Skin epidermis (tissue), 12 donors: ENCODE data around the gene GRHPR.
"Not testable (repeated sequence)": the region's sequence is repeated elsewhere in the genome, so short reads cannot be mapped to it uniquely, and the experiment has no call there.

Experiments
- H3K27ac ChIP-seq, 21 experiments: fragments of 200-600 bp; sonication (generic) in 11 of 21; one replicate each; pipeline ENCODE4 v1.5.0; 2020; ENCODE audit warnings: mild to moderate bottlenecking in 3 of 21, inconsistent platforms in 2 of 21, moderate library complexity in 2 of 21
- H3K4me3 ChIP-seq, 7 experiments: fragments of 200-600 bp; sonication (generic) in 2 of 7; one replicate each; pipeline ENCODE4 v1.5.0; 2020; ENCODE audit warnings: inconsistent platforms in 2 of 7, mild to moderate bottlenecking in 2 of 7, moderate library complexity in 1 of 7

The GRHPR gene

GRCh38 chr9:37466037-37466709 is 43.7 kb downstream of the GRHPR start:
- peak overlapping the region; percentile 29 to 98 (median 93) for H3K27ac ChIP-seq

GRCh38 chr9:37467530-37467929 is 45.0 kb downstream of the GRHPR start:
- not testable (repeated sequence) for H3K27ac ChIP-seq

More at GRCh38 chr9:37466037-37466709, 43.7 kb downstream of the GRHPR start:
- peak overlapping the region; percentile 76 to 98 (median 93) for H3K4me3 ChIP-seq

GRCh38 chr9:37468620-37469019 is 46.1 kb downstream of the GRHPR start:
- Histone ChIP-seq H3K4me3 (no peak overlapping the region), H3K27ac (no peak overlapping the region)

More at GRCh38 chr9:37467530-37467929, 45.0 kb downstream of the GRHPR start:
- not testable (repeated sequence) for H3K4me3 ChIP-seq

- H3K4me3 ChIP-seq = peak overlapping the region in 3 of 7 experiments; percentile 9 to 14 (median 14)
- H3K27ac ChIP-seq = peak overlapping the region in 17 of 21 experiments; percentile 1 to 79 (median 69)
Observed at GRCh38 chr9:37471942-37472684, 49.6 kb downstream of the GRHPR start.

GRCh38 chr9:37473982-37474381 is 51.5 kb downstream of the GRHPR start:
- H3K4me3 ChIP-seq, H3K27ac ChIP-seq: not testable (repeated sequence)

- Histone ChIP-seq H3K27ac (no peak overlapping the region), H3K4me3 (no peak overlapping the region)
Observed at GRCh38 chr9:37474438-37474837, 51.9 kb downstream of the GRHPR start.

GRCh38 chr9:37476930-37477329 is 54.4 kb downstream of the GRHPR start:
- no peak overlapping the region for H3K27ac ChIP-seq

GRCh38 chr9:37477443-37477842 is 54.9 kb downstream of the GRHPR start:
- not testable (repeated sequence) for H3K27ac ChIP-seq, H3K4me3 ChIP-seq

More at GRCh38 chr9:37476930-37477329, 54.4 kb downstream of the GRHPR start:
- no peak overlapping the region for H3K4me3 ChIP-seq

- H3K4me3 ChIP-seq = not testable (repeated sequence)
Observed at GRCh38 chr9:37477987-37478619, 55.6 kb downstream of the GRHPR start.

GRCh38 chr9:37480759-37481158 is 58.3 kb downstream of the GRHPR start:
- Histone ChIP-seq H3K4me3 (no peak overlapping the region), H3K27ac (no peak overlapping the region)

More at GRCh38 chr9:37477987-37478619, 55.6 kb downstream of the GRHPR start:
- not testable (repeated sequence) for H3K27ac ChIP-seq

GRCh38 chr9:37485389-37486255 is 63.1 kb downstream of the GRHPR start, which contains the start of gene POLR1E:
Gene POLR1E (plus strand): TSS chr9:37485948. CDS start chr9:37486048, 100 bp downstream.
- Histone ChIP-seq H3K27ac (peak within 1 kb of the TSS in 20 of 21 experiments; percentile 28 to 95 (median 82)), H3K4me3 (peak within 1 kb of the TSS; percentile 52 to 84 (median 76))

- H3K4me3 ChIP-seq = peak overlapping the region; percentile 52 to 84 (median 76)
- H3K27ac ChIP-seq = peak overlapping the region in 20 of 21 experiments; percentile 28 to 95 (median 82)
Observed at GRCh38 chr9:37486256-37486615, 63.7 kb downstream of the GRHPR start.
